ENCODE measurements around the gene ANG. TPM values are rescaled to one million over a fixed set of nuclear protein-coding genes. Genes with fewer than 3 reads are reported as not detected.

The ANG gene
- total RNA-seq, 1 donor from 2014 or later: 4.0 TPM

GRCh38 chr14:20680843-20681347 is 7.7 kb upstream of the ANG start:
- peak overlapping the region; percentile 83 for H2AFZ ChIP-seq (ENCODE audit: low read depth, low read length)
- peak overlapping the region; percentile 92 for H3K4me3 ChIP-seq (ENCODE audit: insufficient read depth, low read depth, low read length)
- H3K27ac Mint-ChIP-seq (ENCODE audit: unreplicated experiment): no peak overlapping the region

GRCh38 chr14:20681348-20682126 is 7.0 kb upstream of the ANG start:
- H3K4me2 ChIP-seq (ENCODE audit: low read length): peak overlapping the region; percentile 92
- FAIRE-seq (no peak), DNase-seq (ENCODE audit: low read depth) (peak; percentile 83)
- Mint-ChIP-seq H3K36me3 (ENCODE audit: low read depth, unreplicated experiment) (no peaks in the 10 kb centered on the region), H3K4me1 (ENCODE audit: low read depth, unreplicated experiment) (peaks cover 9% of the 10 kb centered on the region), H3K27ac (ENCODE audit: unreplicated experiment) (no peak overlapping the region), H3K27me3 (ENCODE audit: low read depth, unreplicated experiment) (peaks cover under 1% of the 10 kb centered on the region), H3K4me3 (ENCODE audit: unreplicated experiment) (no peak overlapping the region), H3K9me3 (ENCODE audit: unreplicated experiment) (no peaks in the 10 kb centered on the region)
- H3K4me3 ChIP-seq (ENCODE audit: insufficient read depth, low read depth, low read length): peak overlapping the region; percentile 92
- TF ChIP-seq, protein P1, sequence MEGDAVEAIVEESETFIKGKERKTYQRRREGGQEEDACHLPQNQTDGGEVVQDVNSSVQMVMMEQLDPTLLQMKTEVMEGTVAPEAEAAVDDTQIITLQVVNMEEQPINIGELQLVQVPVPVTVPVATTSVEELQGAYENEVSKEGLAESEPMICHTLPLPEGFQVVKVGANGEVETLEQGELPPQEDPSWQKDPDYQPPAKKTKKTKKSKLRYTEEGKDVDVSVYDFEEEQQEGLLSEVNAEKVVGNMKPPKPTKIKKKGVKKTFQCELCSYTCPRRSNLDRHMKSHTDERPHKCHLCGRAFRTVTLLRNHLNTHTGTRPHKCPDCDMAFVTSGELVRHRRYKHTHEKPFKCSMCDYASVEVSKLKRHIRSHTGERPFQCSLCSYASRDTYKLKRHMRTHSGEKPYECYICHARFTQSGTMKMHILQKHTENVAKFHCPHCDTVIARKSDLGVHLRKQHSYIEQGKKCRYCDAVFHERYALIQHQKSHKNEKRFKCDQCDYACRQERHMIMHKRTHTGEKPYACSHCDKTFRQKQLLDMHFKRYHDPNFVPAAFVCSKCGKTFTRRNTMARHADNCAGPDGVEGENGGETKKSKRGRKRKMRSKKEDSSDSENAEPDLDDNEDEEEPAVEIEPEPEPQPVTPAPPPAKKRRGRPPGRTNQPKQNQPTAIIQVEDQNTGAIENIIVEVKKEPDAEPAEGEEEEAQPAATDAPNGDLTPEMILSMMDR (IDR thresholded peaks at IDR 0.05; ENCODE audit: insufficient read depth, low read depth, low read length): no peak
- TF ChIP-seq EZH2 (IDR thresholded peaks at IDR 0.05; ENCODE audit: insufficient read depth, low read length): no peak
- H3K4me1 ChIP-seq (ENCODE audit: insufficient read depth, low read length): peaks cover 15% of the 10 kb centered on the region
- H3K9ac ChIP-seq (ENCODE audit: low read length): peak overlapping the region; percentile 97
- H3K36me3 ChIP-seq (ENCODE audit: insufficient read depth, low read length): no peaks in the 10 kb centered on the region
- no peaks in the 10 kb centered on the region for H4K20me1 ChIP-seq (ENCODE audit: insufficient read depth, low read length)
- H3K27ac ChIP-seq (ENCODE audit: low read depth, low read length): peak overlapping the region; percentile 98
- H3K79me2 ChIP-seq (ENCODE audit: insufficient read depth, low read length): no peaks in the 10 kb centered on the region
- no peaks in the 10 kb centered on the region for H3K27me3 ChIP-seq (ENCODE audit: insufficient read depth, low read length)
- H2AFZ ChIP-seq (ENCODE audit: low read depth, low read length): peak overlapping the region; percentile 90
- no peaks in the 10 kb centered on the region for H3K9me3 ChIP-seq (ENCODE audit: insufficient read depth, low read depth, low read length)

More at GRCh38 chr14:20680843-20681347, 7.7 kb upstream of the ANG start:
- Histone ChIP-seq H3K36me3 (ENCODE audit: insufficient read depth, low read length) (no peaks in the 10 kb centered on the region), H3K4me1 (ENCODE audit: insufficient read depth, low read length) (peaks cover 15% of the 10 kb centered on the region), H3K9ac (ENCODE audit: low read length) (peak overlapping the region; percentile 97), H3K27me3 (ENCODE audit: insufficient read depth, low read length) (peaks cover under 1% of the 10 kb centered on the region), H3K9me3 (ENCODE audit: insufficient read depth, low read depth, low read length) (no peaks in the 10 kb centered on the region), H3K79me2 (ENCODE audit: insufficient read depth, low read length) (no peaks in the 10 kb centered on the region), H3K27ac (ENCODE audit: low read depth, low read length) (peak overlapping the region; percentile 98), H3K4me2 (ENCODE audit: low read length) (peak overlapping the region; percentile 92), H4K20me1 (ENCODE audit: insufficient read depth, low read length) (no peaks in the 10 kb centered on the region)
- FAIRE-seq (peak; percentile 41), DNase-seq (ENCODE audit: low read depth) (no peak)
- Mint-ChIP-seq H3K9me3 (ENCODE audit: unreplicated experiment) (no peaks in the 10 kb centered on the region), H3K27me3 (ENCODE audit: low read depth, unreplicated experiment) (peaks cover 6% of the 10 kb centered on the region), H3K4me1 (ENCODE audit: low read depth, unreplicated experiment) (peaks cover 9% of the 10 kb centered on the region), H3K36me3 (ENCODE audit: low read depth, unreplicated experiment) (no peaks in the 10 kb centered on the region), H3K4me3 (ENCODE audit: unreplicated experiment) (no peak overlapping the region)
- TF ChIP-seq, protein P1 (IDR thresholded peaks at IDR 0.05; ENCODE audit: insufficient read depth, low read depth, low read length): no peak

- H3K4me1 ChIP-seq (ENCODE audit: insufficient read depth, low read length): peaks cover 15% of the 10 kb centered on the region
- no peaks in the 10 kb centered on the region for H4K20me1 ChIP-seq (ENCODE audit: insufficient read depth, low read length)
- H3K36me3 ChIP-seq (ENCODE audit: insufficient read depth, low read length): no peaks in the 10 kb centered on the region
- Mint-ChIP-seq H3K9me3 (ENCODE audit: unreplicated experiment) (no peaks in the 10 kb centered on the region), H3K4me1 (ENCODE audit: low read depth, unreplicated experiment) (peaks cover 9% of the 10 kb centered on the region), H3K27me3 (ENCODE audit: low read depth, unreplicated experiment) (no peaks in the 10 kb centered on the region), H3K27ac (ENCODE audit: unreplicated experiment) (no peak overlapping the region), H3K36me3 (ENCODE audit: low read depth, unreplicated experiment) (no peaks in the 10 kb centered on the region), H3K4me3 (ENCODE audit: unreplicated experiment) (no peak overlapping the region)
- H3K9ac ChIP-seq (ENCODE audit: low read length): peak overlapping the region; percentile 97
- DNase-seq (ENCODE audit: low read depth) (no peak), FAIRE-seq (no peak)
- peak overlapping the region; percentile 92 for H3K4me2 ChIP-seq (ENCODE audit: low read length)
- no peaks in the 10 kb centered on the region for H3K79me2 ChIP-seq (ENCODE audit: insufficient read depth, low read length)
- no peaks in the 10 kb centered on the region for H3K27me3 ChIP-seq (ENCODE audit: insufficient read depth, low read length)
- H3K27ac ChIP-seq (ENCODE audit: low read depth, low read length): peak overlapping the region; percentile 98
- no peaks in the 10 kb centered on the region for H3K9me3 ChIP-seq (ENCODE audit: insufficient read depth, low read depth, low read length)
- peak overlapping the region; percentile 92 for H3K4me3 ChIP-seq (ENCODE audit: insufficient read depth, low read depth, low read length)
- TF ChIP-seq, protein P1 (IDR thresholded peaks at IDR 0.05; ENCODE audit: insufficient read depth, low read depth, low read length): no peak
- H2AFZ ChIP-seq (ENCODE audit: low read depth, low read length): peak overlapping the region; percentile 90
Measured at GRCh38 chr14:20682127-20682434, 6.5 kb upstream of the ANG start.
